Activated B cell treated with CpG ODN at 0.5 μM for 24 hours (primary cell): ENCODE data around the gene IL15RA. TPM values are rescaled to one million over a fixed set of nuclear protein-coding genes. Genes with fewer than 3 reads are reported as not detected.
"Not testable (repeated sequence)": the region's sequence is repeated elsewhere in the genome, so short reads cannot be mapped to it uniquely, and the experiment has no call there.

Experiments
- ATAC-seq: fragments of 200-7000 bp; cut with Tn5 transposase; one replicate; pipeline ENCODE4 v1.10.0; 2021; ENCODE audit warnings: low read depth, mild to moderate bottlenecking, moderate library complexity
- CTCF ChIA-PET: fragments of 350-600 bp; sonication (Branson Sonifier 250); formaldehyde crosslinking; loops from one replicate; lab custom pipeline; 2021; ENCODE audit warnings: antibody characterized with exemption; lab: Charles Lee
- POLR2A ChIA-PET: fragments of 350-600 bp; sonication (Branson Sonifier 250); formaldehyde crosslinking; loops from one replicate; lab custom pipeline; 2021; ENCODE audit warnings: antibody characterized with exemption; lab: Charles Lee
- DNase-seq: peaks from one replicate; pipeline ENCODE4 v3.0.0; 2022
- H3K27ac Mint-ChIP-seq: one replicate; pipeline ENCODE4 v1.8.0; 2020; ENCODE audit warnings: mixed read lengths
- H3K27me3 Mint-ChIP-seq: one replicate; pipeline ENCODE4 v1.8.0; 2021; ENCODE audit warnings: mixed read lengths
- H3K36me3 Mint-ChIP-seq: one replicate; pipeline ENCODE4 v1.8.0; 2021; ENCODE audit warnings: low read depth, mixed read lengths
- H3K4me1 Mint-ChIP-seq: one replicate; pipeline ENCODE4 v1.8.0; 2021; ENCODE audit warnings: mixed read lengths
- H3K4me3 Mint-ChIP-seq: one replicate; pipeline ENCODE4 v1.8.0; 2020; ENCODE audit warnings: mild to moderate bottlenecking, mixed read lengths
- H3K9me3 Mint-ChIP-seq: one replicate; pipeline ENCODE4 v1.8.0; 2020; ENCODE audit warnings: mixed read lengths
- intact Hi-C: fragments of 100-400 bp; cut with micrococcal nuclease; formaldehyde crosslinking; loops from one replicate; pipeline ENCODE4 v1.15.1; 2024
- total RNA-seq: library from RNA; stranded (reverse); gene quantifications from 2 replicates; pipeline ENCODE4 v1.2.3, GENCODE V29; 2022
- TF ChIP-seq, protein P1 (sequence below): fragments of 200-600 bp; IDR thresholded peaks from one replicate; pipeline ENCODE4 v1.8.0; 2022; ENCODE audit warnings: antibody characterized with exemption, mild to moderate bottlenecking

The IL15RA gene
- total RNA-seq, 1 donor from 2014 or later = 19.1 TPM

DNA sequence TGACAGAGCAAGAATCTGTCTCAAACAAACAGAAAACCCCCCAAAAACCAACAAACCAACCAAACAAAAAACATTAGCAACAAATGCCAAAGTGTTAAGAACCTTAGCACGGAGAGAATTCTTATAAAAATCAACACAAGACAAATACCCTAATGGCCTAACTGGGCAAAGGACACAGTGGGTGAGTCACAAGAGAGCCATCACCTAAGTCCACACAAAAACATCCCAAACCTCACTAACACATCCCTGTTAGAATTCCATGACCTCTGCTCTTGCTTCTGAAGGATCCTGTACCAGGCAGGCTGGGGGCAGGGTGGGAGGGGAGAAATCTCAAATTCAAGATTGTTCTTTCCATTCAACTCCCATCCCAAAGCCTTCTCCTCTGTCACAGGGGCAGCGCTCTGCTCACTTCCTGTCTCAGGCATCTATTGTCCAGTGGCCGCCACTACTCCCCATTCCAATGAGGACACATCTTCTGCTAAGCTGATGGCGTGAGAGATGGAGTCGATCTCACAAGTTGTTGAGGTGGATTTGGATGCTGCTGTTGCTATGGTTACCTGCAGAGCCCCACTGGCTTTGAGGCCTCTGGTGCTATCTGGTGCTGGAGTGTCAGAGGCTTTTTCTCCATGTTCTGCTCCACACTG lies 9.2 kb downstream of the IL15RA start:
- DNase-seq = no peak
- TF ChIP-seq, protein P1, sequence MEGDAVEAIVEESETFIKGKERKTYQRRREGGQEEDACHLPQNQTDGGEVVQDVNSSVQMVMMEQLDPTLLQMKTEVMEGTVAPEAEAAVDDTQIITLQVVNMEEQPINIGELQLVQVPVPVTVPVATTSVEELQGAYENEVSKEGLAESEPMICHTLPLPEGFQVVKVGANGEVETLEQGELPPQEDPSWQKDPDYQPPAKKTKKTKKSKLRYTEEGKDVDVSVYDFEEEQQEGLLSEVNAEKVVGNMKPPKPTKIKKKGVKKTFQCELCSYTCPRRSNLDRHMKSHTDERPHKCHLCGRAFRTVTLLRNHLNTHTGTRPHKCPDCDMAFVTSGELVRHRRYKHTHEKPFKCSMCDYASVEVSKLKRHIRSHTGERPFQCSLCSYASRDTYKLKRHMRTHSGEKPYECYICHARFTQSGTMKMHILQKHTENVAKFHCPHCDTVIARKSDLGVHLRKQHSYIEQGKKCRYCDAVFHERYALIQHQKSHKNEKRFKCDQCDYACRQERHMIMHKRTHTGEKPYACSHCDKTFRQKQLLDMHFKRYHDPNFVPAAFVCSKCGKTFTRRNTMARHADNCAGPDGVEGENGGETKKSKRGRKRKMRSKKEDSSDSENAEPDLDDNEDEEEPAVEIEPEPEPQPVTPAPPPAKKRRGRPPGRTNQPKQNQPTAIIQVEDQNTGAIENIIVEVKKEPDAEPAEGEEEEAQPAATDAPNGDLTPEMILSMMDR = no peak
- Mint-ChIP-seq H3K27ac (no peak overlapping the region), H3K4me3 (no peak overlapping the region), H3K36me3 (peaks cover 30% of the 10 kb centered on the region), H3K4me1 (peaks cover 23% of the 10 kb centered on the region), H3K27me3 (no peaks in the 10 kb centered on the region), H3K9me3 (no peaks in the 10 kb centered on the region)
- ChIA-PET CTCF (no interaction called here), POLR2A (interaction anchor here (1.6 kb wide), 1 partner anchor 9 kb away, joined by 5 read pairs; the partner anchor contains the start of gene IL15RA)
- no peak for ATAC-seq
- intact Hi-C loops = no loop called here

DNA sequence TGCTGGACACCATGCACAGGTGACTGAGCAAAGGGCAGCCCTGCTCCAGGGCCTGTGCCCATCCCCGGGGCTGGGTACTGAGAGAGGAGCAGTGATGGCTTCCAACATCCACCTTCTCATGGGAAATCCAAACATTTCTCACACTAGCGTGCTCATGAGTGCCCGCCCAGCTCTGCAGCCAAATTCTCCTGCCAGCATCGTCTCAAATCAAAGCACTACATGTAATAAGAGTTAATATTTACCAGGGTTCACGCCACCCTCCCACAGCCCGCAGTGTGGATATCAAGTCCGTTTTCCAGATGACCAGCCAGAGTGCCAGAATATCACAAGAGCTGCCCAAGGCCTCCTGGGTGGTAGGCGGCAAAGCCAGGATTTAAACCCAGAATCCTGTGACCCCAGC lies 12.1 kb downstream of the IL15RA start:
- Mint-ChIP-seq H3K27ac (no peak overlapping the region), H3K4me3 (no peak overlapping the region), H3K27me3 (no peaks in the 10 kb centered on the region), H3K9me3 (no peaks in the 10 kb centered on the region), H3K36me3 (peaks cover 46% of the 10 kb centered on the region), H3K4me1 (peaks cover 1% of the 10 kb centered on the region)
- ChIA-PET POLR2A (no interaction called here), CTCF (no interaction called here)
- DNase-seq = no peak
- intact Hi-C loops = no loop called here
- TF ChIP-seq, protein P1 = no peak
- ATAC-seq = no peak

DNA sequence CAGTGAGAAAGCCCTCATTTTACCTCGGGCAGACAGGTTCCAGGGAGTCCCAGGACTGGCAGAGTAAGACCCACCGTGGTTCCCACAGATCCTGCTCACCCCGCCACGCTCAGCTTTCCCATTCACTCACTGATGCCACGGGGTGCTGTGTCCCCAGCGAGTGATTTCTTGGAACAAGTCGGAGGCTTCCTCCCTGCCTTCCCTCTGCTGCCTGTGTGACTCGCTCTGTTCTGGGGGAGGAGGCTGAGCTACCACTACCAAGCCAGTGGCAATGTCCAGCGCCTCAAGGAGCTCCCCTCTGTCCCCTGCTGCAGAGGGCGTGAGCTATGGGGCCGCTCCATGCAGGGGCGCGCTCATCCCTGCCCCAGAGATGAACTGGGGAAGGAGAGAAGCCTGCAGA lies 12.6 kb downstream of the IL15RA start:
- no peaks in the 10 kb centered on the region for H3K4me1 Mint-ChIP-seq
- ChIA-PET CTCF (no interaction called here), POLR2A (no interaction called here)
- no peak for DNase-seq
- H3K27ac Mint-ChIP-seq = no peak overlapping the region
- H3K36me3 Mint-ChIP-seq = peaks cover 50% of the 10 kb centered on the region
- no peak overlapping the region for H3K4me3 Mint-ChIP-seq
- ATAC-seq = no peak
- TF ChIP-seq, protein P1 = no peak
- intact Hi-C loops = no loop called here
- H3K27me3 Mint-ChIP-seq = no peaks in the 10 kb centered on the region
- H3K9me3 Mint-ChIP-seq = no peaks in the 10 kb centered on the region

DNA sequence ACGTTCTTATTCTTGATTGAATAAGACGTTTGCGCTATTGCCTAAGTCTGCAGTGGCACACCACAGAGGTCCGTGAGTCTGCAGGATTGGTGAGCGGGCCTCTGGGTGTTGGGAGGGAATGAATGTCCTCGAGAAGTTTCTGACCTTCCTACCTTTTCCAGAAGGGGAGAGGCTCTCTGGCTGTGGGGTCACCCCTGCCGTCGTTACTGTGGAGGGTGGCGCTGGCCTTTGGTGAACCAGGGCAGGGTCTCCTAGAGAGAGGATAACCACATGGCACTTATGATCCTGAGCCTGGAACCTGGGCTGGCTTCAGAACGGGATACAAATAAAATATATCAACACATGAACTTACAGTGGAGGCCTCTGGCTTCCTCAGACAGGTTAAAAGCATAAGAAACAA lies 13.8 kb downstream of the IL15RA start:
- POLR2A ChIA-PET = no interaction called here
- Mint-ChIP-seq H3K9me3 (no peaks in the 10 kb centered on the region), H3K4me3 (no peak overlapping the region), H3K36me3 (peaks cover 55% of the 10 kb centered on the region), H3K4me1 (no peaks in the 10 kb centered on the region), H3K27me3 (no peaks in the 10 kb centered on the region), H3K27ac (no peak overlapping the region)
- DNase-seq (no peak), ATAC-seq (no peak)
- intact Hi-C loops = no loop called here
- TF ChIP-seq, protein P1 = no peak
- CTCF ChIA-PET = no interaction called here

DNA sequence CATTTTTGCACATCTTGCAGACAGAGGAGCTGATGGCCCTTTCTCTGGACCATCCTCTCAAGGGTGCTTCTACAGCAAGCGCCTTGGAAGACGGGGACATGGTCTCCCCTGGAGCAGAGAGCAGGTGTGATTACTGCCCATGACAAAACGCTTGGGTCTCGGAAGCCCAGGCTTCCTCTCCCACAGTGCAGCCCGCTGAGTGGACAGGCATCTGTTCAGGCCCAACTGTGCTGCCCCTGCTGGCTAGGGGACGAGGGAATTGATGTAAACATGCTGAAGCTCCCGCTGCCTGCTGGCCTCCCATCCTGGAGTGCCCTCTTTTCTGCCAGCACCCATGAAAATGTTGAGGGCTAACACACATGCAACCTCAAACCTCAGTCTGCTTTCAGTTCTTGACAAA lies 14.3 kb downstream of the IL15RA start:
- Mint-ChIP-seq H3K27ac (no peak overlapping the region), H3K9me3 (no peaks in the 10 kb centered on the region), H3K4me1 (no peaks in the 10 kb centered on the region), H3K27me3 (no peaks in the 10 kb centered on the region), H3K4me3 (no peak overlapping the region), H3K36me3 (peaks cover 55% of the 10 kb centered on the region)
- no peak for ATAC-seq
- ChIA-PET POLR2A (no interaction called here), CTCF (no interaction called here)
- TF ChIP-seq, protein P1 = no peak
- intact Hi-C loops = no loop called here
- DNase-seq = no peak

DNA sequence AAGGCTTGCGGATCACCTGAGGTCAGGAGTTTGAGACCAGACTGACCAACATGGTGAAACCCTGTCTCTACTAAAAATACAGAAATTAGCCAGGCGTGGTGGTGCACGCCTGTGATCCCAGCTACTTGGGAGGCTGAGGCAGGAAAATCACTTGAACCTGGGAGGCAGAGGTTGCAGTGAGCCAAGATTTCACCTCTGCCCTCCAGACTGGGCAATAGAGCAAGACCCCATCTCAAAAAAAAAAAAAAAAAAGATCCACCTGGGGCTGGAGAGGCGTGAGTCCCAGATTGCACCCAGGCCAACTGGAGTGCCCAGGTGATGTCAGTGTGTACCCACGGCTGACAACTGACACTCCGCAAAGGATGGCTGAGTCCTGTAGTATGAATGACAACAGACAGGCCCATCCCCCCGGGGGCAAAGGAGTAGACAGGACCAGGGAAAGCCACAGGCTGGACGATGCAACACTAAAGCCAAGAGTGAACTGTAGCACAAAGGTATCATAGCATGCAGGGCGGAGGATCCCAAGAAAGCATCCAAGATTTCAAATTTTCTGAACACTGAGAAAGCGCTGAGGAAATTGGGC lies 14.9 kb downstream of the IL15RA start:
- peaks cover 56% of the 10 kb centered on the region for H3K36me3 Mint-ChIP-seq
- H3K9me3 Mint-ChIP-seq, CTCF ChIA-PET, H3K4me3 Mint-ChIP-seq, ATAC-seq, H3K4me1 Mint-ChIP-seq, H3K27ac Mint-ChIP-seq, POLR2A ChIA-PET, H3K27me3 Mint-ChIP-seq, intact Hi-C loops, DNase-seq: not testable (repeated sequence)
